Right ventricle myocardium superior (tissue), 1 donor: ENCODE measurements around the gene FAM81B. TPM values are rescaled to one million over a fixed set of nuclear protein-coding genes. Genes with fewer than 3 reads are reported as not detected.

Source experiments
- ATAC-seq: fragments of 200-7000 bp; cut with Tn5 transposase; one replicate; pipeline ENCODE4 v1.9.1; 2020; ENCODE audit warnings: mild to moderate bottlenecking; ENCODE audit not compliant: poor library complexity
- DNase-seq: peaks from one replicate; pipeline ENCODE4 v3.0.0-alpha.2; 2020
- intact Hi-C: fragments of 100-400 bp; cut with DNase I; formaldehyde crosslinking; loops from one replicate; pipeline ENCODE4 v1.11.2; 2022
- total RNA-seq: library from RNA; stranded (reverse); fragmentation: NEBNext Ultra II Directional; extraction: Animal tissue kit (Norgen Biotek cat#: 25700); gene quantifications from one replicate; pipeline ENCODE4 v1.2.1, GENCODE V29; 2021
- donor health status: DM: no; HTN: yes; CAD: no; lungs with severe emphysema.

FAM81B gene
- total RNA-seq, 1 donor from 2014 or later: 18.8 TPM

GRCh38 chr5:95446560-95447221 is 55.5 kb downstream of the FAM81B start:
- DNase-seq (no peak), ATAC-seq (no peak)
- intact Hi-C loops: no loop called here

- intact Hi-C loops: no loop called here
- DNase-seq: no peak
- ATAC-seq: no peak
Observed at GRCh38 chr5:95447961-95448360, 56.8 kb downstream of the FAM81B start.

DNA sequence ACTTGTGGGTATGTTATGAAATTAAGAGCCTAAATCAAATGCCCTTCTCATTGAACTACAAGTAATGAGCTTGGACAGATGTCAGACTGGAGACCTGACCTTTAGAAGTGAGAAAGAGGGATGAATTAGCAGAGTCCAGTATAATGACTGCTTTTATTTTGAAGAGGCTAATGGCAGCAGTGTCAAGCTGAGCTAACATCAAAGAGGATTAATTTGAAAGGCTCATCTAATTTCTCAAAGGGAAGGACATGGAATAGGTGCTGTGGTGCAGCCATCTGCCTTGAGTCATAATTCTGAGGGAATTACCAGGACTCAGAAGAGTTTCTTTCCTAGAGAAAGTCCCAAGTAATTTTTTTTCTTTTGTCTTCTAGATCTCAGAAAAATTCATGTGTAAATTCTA is 57.6 kb downstream of the FAM81B start:
- DNase-seq (no peak), ATAC-seq (no peak)
- intact Hi-C loops: no loop called here

DNA sequence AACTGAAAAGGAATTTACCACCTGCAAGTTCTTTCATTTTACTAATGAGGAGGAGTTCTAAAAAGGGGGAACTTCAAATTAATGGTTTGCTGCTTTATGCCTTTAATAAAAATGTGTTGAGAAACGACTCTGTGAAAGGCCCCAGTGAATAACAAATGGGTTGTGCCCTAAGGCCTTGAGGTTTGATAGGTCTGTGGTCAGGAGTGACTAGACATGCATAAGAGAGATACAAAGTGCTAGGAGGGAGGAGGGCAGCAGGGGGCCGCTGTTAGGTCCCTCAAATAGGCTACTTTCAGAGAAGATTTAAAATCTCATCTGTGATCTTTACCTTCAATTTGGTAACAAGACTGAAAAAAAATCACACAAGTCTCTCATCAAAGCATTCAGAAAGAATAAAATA is 58.3 kb downstream of the FAM81B start:
- DNase-seq (no peak), ATAC-seq (no peak)
- intact Hi-C loops: no loop called here

DNA sequence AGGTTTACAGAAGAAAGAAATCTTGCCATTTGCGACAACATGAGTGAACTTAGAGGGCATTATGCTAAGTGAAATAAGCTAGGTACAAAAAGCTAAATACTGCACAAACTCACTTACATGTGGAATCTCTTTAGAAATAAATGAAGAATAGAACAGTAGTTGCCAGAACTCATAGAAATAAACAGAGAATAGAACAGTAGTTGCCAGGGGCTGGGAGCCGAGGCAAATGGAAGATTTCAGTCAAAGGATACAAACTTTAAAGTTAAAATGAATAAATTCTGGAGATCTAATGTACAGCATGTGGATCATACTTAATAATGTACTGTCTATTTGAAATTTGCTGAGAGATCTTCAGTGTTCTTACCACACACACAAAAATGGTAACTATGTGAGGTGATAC is 63.4 kb downstream of the FAM81B start:
- no peak for ATAC-seq
- intact Hi-C loops: no loop called here
- no peak for DNase-seq

DNA sequence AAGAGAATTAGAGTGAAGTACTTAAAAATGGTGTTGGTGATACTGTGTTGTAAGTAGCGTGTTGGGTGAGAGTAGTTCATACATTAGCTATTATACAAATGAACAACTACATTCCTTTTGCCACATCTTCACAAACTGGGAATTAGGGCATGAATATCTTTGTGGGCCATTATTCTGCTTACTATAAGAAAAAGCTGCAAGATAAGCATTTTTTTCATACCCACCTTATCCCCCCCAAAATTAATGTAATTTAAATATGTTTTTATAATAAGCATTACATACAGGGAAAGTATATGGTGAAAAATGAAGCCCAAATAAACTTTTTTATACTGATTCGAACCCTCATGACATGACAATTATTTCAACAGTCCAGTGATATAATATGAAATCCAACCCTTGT is 69.5 kb downstream of the FAM81B start:
- intact Hi-C loops: no loop called here
- ATAC-seq: no peak
- no peak for DNase-seq

DNA sequence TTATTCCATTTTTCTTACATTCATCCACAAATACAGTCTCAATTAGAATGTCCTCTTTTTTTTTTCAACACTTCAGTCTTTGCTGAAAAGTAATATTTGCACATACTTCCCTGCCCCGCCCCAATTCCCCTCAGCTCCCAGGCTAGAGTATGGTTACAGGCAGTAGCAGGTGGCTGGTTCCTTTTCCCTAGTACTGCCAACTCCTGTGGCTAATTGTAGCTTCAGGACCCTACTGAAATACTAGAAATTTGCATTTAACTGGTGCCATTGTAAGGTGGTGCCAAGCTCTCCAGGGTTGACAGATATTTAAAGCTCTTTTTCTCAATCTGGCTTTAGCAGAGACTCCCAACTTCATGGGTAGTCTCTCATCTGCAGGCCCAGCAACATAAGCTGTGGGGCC is 80.3 kb downstream of the FAM81B start:
- ATAC-seq: no peak
- no peak for DNase-seq
- intact Hi-C loops: no loop called here

- DNase-seq (no peak), ATAC-seq (no peak)
- intact Hi-C loops: no loop called here
Observed at GRCh38 chr5:95471942-95472341, 80.8 kb downstream of the FAM81B start.

DNA sequence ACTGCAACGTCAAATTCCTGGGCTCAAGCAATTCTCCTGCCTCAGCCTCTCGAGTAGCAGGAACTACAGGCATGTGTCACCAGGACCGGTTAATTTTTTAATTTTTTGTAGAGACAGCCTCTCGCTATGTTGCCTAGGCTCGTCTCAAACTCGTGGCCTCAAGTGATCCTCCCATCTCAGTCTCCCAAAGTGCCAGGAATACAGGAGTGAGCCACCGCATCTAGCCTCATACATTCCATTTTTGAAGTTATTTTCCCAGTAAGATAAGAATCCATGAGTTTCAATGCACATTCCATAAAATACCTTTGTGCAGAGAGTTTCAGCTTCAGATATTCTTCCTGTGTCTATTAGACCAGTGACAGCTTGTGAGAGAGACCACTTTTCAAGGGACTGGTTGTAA is 93.3 kb downstream of the FAM81B start:
- DNase-seq: no peak
- intact Hi-C loops: no loop called here
- no peak for ATAC-seq

GRCh38 chr5:95486191-95486590 is 95.0 kb downstream of the FAM81B start:
- no peak for ATAC-seq
- no peak for DNase-seq
- intact Hi-C loops: no loop called here

- intact Hi-C loops: no loop called here
- no peak for ATAC-seq
Observed at GRCh38 chr5:95487880-95488279, 96.7 kb downstream of the FAM81B start.

More at GRCh38 chr5:95487880-95488279, 96.7 kb downstream of the FAM81B start:
- no peak for DNase-seq

Other genes with a start within 250 kb of the FAM81B start
- gene MCTP1, start 106.3 kb upstream of the FAM81B start, total RNA-seq: 7.1 TPM
- gene SKIC3, start 163.6 kb downstream of the FAM81B start, total RNA-seq: 57.6 TPM
- 4.1 TPM for gene ARSK, start 163.7 kb downstream of the FAM81B start, total RNA-seq
- gene GPR150, start 228.7 kb downstream of the FAM81B start, total RNA-seq: not detected